Parathyroid adenoma (tissue), 2 donors: ENCODE results near the gene AKR7A3.

Experiments
- H2AFZ ChIP-seq: fragments of 300-600 bp; sonication (generic); one replicate; pipeline ENCODE4 v1.7.0; 2017; ENCODE audit warnings: antibody characterized with exemption, mild to moderate bottlenecking
- H3K27ac ChIP-seq: fragments of 300-600 bp; sonication (generic); one replicate; pipeline ENCODE4 v1.7.0; 2017
- H3K27me3 ChIP-seq: fragments of 300-600 bp; sonication (generic); one replicate; pipeline ENCODE4 v1.7.0; 2017; ENCODE audit warnings: low read length; ENCODE audit not compliant: control insufficient read depth, insufficient read depth
- H3K36me3 ChIP-seq: fragments of 300-600 bp; sonication (generic); one replicate; pipeline ENCODE4 v1.7.0; 2017; ENCODE audit warnings: low read length; ENCODE audit not compliant: control insufficient read depth, insufficient read depth
- H3K4me1 ChIP-seq: fragments of 300-600 bp; sonication (generic); one replicate; pipeline ENCODE4 v1.7.0; 2017; ENCODE audit warnings: control low read depth
- H3K4me2 ChIP-seq: fragments of 300-600 bp; sonication (generic); one replicate; pipeline ENCODE4 v1.7.0; 2017; ENCODE audit warnings: low read length
- H3K4me3 ChIP-seq: fragments of 300-600 bp; sonication (generic); one replicate; pipeline ENCODE4 v1.7.0; 2017; ENCODE audit warnings: low read depth, low read length
- H3K79me2 ChIP-seq: fragments of 300-600 bp; sonication (generic); one replicate; pipeline ENCODE4 v1.7.0; 2017; ENCODE audit warnings: control low read depth
- H3K9ac ChIP-seq: fragments of 300-600 bp; sonication (generic); one replicate; pipeline ENCODE4 v1.7.0; 2017; ENCODE audit warnings: mild to moderate bottlenecking
- H3K9me3 ChIP-seq: fragments of 300-600 bp; sonication (generic); one replicate; pipeline ENCODE4 v1.7.0; 2017; ENCODE audit warnings: low read length; ENCODE audit not compliant: control insufficient read depth
- CTCF ChIP-seq: fragments of 300-600 bp; sonication (generic); IDR thresholded peaks from one replicate; pipeline ENCODE4 v1.7.0; 2017; ENCODE audit warnings: antibody characterized with exemption, mild to moderate bottlenecking
- donor health status: primary hyperparathyroidism.

The AKR7A3 gene

DNA sequence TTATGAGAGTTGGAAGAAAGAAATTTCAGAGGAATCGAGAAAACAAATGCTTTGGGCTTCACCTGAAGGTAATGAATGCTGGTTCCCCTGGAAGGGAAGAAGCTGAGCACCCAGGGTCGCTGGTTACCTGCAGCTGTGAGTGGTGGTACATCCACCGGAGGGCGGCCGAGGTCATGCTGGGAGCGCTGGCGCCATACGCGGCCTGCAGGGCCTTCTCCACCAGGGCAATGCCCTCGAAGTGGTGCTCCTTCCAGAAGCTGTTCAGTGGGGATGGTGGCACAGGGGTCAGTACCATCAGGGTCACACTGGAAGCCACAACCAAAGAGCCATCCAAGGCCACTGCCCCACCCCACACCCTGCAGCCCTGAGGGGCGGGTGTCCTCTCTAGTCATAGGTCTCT is 20.1 kb downstream of the AKR7A3 start:
- H3K27me3 ChIP-seq: no peaks in the 10 kb centered on the region
- H3K9ac ChIP-seq: no peak overlapping the region
- no peaks in the 10 kb centered on the region for H3K4me1 ChIP-seq
- H3K79me2 ChIP-seq: no peaks in the 10 kb centered on the region
- H3K36me3 ChIP-seq: no peaks in the 10 kb centered on the region
- TF ChIP-seq CTCF: no peak
- H3K9me3 ChIP-seq: no peaks in the 10 kb centered on the region
- H2AFZ ChIP-seq: no peak overlapping the region
- H3K4me2 ChIP-seq: no peak overlapping the region
- H3K27ac ChIP-seq: no peak overlapping the region
- no peak overlapping the region for H3K4me3 ChIP-seq

- H3K9ac ChIP-seq: no peak overlapping the region
- peaks cover 7% of the 10 kb centered on the region for H3K4me1 ChIP-seq
- no peak overlapping the region for H3K4me2 ChIP-seq
- H3K79me2 ChIP-seq: no peaks in the 10 kb centered on the region
- H3K9me3 ChIP-seq: no peaks in the 10 kb centered on the region
- H3K27me3 ChIP-seq: no peaks in the 10 kb centered on the region
- H3K27ac ChIP-seq: no peak overlapping the region
- H3K4me3 ChIP-seq: no peak overlapping the region
- no peaks in the 10 kb centered on the region for H3K36me3 ChIP-seq
- no peak for TF ChIP-seq CTCF
- no peak overlapping the region for H2AFZ ChIP-seq
Measured at GRCh38 chr1:19262744-19263143, 25.8 kb downstream of the AKR7A3 start.

GRCh38 chr1:19262047-19262446 is 26.5 kb downstream of the AKR7A3 start:
- no peak overlapping the region for H3K9ac ChIP-seq
- no peaks in the 10 kb centered on the region for H3K27me3 ChIP-seq
- no peaks in the 10 kb centered on the region for H3K9me3 ChIP-seq
- no peak for TF ChIP-seq CTCF
- H3K4me3 ChIP-seq: no peak overlapping the region
- H3K36me3 ChIP-seq: no peaks in the 10 kb centered on the region
- H3K79me2 ChIP-seq: no peaks in the 10 kb centered on the region
- no peak overlapping the region for H2AFZ ChIP-seq
- no peak overlapping the region for H3K27ac ChIP-seq
- H3K4me1 ChIP-seq: peaks cover 11% of the 10 kb centered on the region
- H3K4me2 ChIP-seq: no peak overlapping the region

DNA sequence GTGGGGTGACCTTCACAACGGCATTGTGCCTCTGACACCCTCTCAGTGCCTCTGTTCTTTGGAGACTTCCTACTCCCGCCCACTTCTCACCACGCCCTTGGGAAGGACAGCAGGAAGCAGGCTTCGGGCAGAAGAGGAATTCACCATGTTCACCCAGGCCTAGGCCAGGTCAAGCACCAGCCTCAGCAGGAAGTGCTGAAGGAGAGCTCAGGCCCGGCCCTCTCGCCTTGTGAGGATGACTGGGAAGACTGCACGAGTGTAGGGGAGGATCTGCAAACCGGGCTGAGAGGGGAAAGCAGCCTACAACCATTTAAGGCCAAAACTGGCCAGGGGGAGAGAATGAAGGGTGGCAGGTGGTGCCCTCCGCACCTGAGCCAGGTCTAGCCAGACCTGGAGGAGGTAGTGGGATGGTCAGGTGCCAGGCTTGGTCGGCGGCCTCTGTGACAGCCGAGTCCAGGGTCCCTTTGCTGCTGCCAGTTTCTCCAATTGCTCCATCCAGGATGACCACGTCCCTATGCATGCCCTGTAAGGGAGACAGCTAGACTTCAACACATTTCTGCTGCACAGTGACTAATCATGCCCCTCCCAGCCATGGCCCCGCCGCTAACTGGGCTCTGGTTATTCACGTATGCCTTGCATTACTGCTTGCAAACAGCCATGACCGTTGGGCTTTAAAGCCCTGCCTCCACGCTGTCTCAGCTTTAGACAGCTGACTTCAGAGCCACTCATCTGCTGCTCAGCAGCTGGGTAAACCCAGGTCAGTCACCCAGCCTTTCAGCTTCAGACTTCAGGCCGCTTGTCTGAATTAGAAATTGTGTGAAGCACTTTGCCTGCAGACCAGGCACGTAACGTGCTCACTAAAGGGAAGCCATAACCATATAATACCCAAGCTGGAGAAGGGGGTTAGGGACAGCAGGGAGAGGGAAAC is 28.1 kb downstream of the AKR7A3 start:
- Histone ChIP-seq H3K27me3 (no peaks in the 10 kb centered on the region), H3K79me2 (no peaks in the 10 kb centered on the region), H3K36me3 (no peaks in the 10 kb centered on the region), H3K4me3 (no peak overlapping the region), H3K9me3 (no peaks in the 10 kb centered on the region), H3K4me1 (peaks cover 11% of the 10 kb centered on the region), H3K27ac (peak overlapping the region; percentile 75), H2AFZ (peak overlapping the region; percentile 48), H3K4me2 (peak overlapping the region; percentile 25), H3K9ac (no peak overlapping the region)
- TF ChIP-seq CTCF: no peak

- H3K4me1 ChIP-seq: peaks cover 13% of the 10 kb centered on the region
- no peaks in the 10 kb centered on the region for H3K27me3 ChIP-seq
- no peaks in the 10 kb centered on the region for H3K79me2 ChIP-seq
- no peak overlapping the region for H3K27ac ChIP-seq
- H3K9me3 ChIP-seq: no peaks in the 10 kb centered on the region
- no peaks in the 10 kb centered on the region for H3K36me3 ChIP-seq
- no peak overlapping the region for H3K4me2 ChIP-seq
- no peak overlapping the region for H2AFZ ChIP-seq
- no peak overlapping the region for H3K4me3 ChIP-seq
- TF ChIP-seq CTCF: no peak
- H3K9ac ChIP-seq: no peak overlapping the region
Measured at GRCh38 chr1:19258353-19258752, 30.2 kb downstream of the AKR7A3 start.
